ENCODE results near the gene HEXD. TPM values are rescaled to one million over a fixed set of nuclear protein-coding genes. Genes with fewer than 3 reads are reported as not detected.

The HEXD gene
- total RNA-seq, 2 donors from 2014 or later, result 31.5 to 37.6 TPM

DNA sequence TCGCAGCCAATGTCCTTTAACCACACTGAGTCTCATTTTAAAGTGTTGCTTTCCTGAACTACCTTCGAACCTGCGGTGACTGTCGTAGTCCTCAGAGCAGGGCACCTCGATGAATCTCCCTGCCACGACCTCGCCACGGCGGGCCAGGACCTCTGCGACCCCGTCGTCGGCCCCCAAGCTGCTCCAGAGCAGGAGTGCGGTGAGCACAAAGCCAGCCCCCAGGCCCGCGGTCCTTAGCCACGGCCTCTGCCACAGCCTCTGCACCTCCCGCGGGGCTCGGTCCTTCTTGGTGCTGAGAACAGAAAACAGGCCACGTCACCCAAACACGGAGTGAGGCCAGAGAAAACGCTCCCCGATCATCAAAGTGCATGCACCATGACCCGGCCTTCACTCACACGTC is 2.8 kb upstream of the HEXD start:
- no peaks in the 10 kb centered on the region for H3K4me1 Mint-ChIP-seq
- no peaks in the 10 kb centered on the region for H3K27me3 ChIP-seq (ENCODE audit: control insufficient read depth, insufficient read depth, low read length, poor library complexity, severe bottlenecking)
- H3K27ac ChIP-seq (ENCODE audit: low read depth, low read length), result no peak overlapping the region
- WGBS, 2 experiments (ENCODE audit: insufficient coverage in 1 of 2, insufficient read length in 1 of 2), result 92 to 93% methylated on average over 16 to 26 of the region's 26 CpGs
- TF ChIP-seq, protein P1, sequence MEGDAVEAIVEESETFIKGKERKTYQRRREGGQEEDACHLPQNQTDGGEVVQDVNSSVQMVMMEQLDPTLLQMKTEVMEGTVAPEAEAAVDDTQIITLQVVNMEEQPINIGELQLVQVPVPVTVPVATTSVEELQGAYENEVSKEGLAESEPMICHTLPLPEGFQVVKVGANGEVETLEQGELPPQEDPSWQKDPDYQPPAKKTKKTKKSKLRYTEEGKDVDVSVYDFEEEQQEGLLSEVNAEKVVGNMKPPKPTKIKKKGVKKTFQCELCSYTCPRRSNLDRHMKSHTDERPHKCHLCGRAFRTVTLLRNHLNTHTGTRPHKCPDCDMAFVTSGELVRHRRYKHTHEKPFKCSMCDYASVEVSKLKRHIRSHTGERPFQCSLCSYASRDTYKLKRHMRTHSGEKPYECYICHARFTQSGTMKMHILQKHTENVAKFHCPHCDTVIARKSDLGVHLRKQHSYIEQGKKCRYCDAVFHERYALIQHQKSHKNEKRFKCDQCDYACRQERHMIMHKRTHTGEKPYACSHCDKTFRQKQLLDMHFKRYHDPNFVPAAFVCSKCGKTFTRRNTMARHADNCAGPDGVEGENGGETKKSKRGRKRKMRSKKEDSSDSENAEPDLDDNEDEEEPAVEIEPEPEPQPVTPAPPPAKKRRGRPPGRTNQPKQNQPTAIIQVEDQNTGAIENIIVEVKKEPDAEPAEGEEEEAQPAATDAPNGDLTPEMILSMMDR (conservative IDR thresholded peaks at IDR 0.05), result no peak
- no peaks in the 10 kb centered on the region for H3K9me3 Mint-ChIP-seq
- peaks cover 10% of the 10 kb centered on the region for H3K36me3 Mint-ChIP-seq (ENCODE audit: low read depth)
- no peak overlapping the region for H3K9ac ChIP-seq (ENCODE audit: extremely low read depth, low read length, poor library complexity, severe bottlenecking)
- peaks cover 7% of the 10 kb centered on the region for H3K36me3 ChIP-seq (ENCODE audit: control insufficient read depth, insufficient read depth, low read length)
- H3K4me3 Mint-ChIP-seq, result no peak overlapping the region
- no peaks in the 10 kb centered on the region for H3K4me1 ChIP-seq (ENCODE audit: control insufficient read depth, insufficient read depth, low read length)
- no peak overlapping the region for H3K4me3 ChIP-seq (ENCODE audit: low read length)
- DNase-seq, result no peak
- no peaks in the 10 kb centered on the region for H3K27me3 Mint-ChIP-seq (ENCODE audit: insufficient read depth)
- no peak overlapping the region for H3K27ac Mint-ChIP-seq
- no peaks in the 10 kb centered on the region for H3K9me3 ChIP-seq (ENCODE audit: control insufficient read depth, low read length)

DNA sequence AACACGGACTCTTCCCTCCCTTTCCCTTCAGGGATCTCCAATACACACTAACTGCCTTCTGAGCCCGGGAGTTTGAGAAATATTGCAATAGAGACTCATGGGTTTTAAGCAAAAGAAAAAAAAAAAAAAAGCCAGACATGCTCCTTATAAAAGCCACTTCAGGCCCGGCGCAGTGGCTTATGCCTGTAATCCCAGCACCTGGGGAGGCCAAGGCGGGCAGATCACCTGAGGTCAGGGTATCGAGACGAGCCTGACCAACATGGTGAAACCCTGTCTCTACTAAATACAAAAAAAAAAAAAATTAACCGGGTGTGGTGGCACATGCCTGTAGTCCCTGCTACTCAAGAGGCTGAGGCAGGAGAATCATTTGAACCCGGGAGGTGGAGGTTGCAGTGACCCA is 2.4 kb upstream of the HEXD start:
- Histone ChIP-seq H3K4me1 (ENCODE audit: control insufficient read depth, insufficient read depth, low read length) (no peaks in the 10 kb centered on the region), H3K36me3 (ENCODE audit: control insufficient read depth, insufficient read depth, low read length) (peaks cover 8% of the 10 kb centered on the region), H3K27ac (ENCODE audit: low read depth, low read length) (no peak overlapping the region), H3K9ac (ENCODE audit: extremely low read depth, low read length, poor library complexity, severe bottlenecking) (no peak overlapping the region), H3K9me3 (ENCODE audit: control insufficient read depth, low read length) (no peaks in the 10 kb centered on the region), H3K4me3 (ENCODE audit: low read length) (no peak overlapping the region), H3K27me3 (ENCODE audit: control insufficient read depth, insufficient read depth, low read length, poor library complexity, severe bottlenecking) (no peaks in the 10 kb centered on the region)
- H3K4me3 Mint-ChIP-seq, result no peak overlapping the region
- 86 to 100% methylated on average over 1 to 9 of the region's 9 CpGs for WGBS, 2 experiments (ENCODE audit: insufficient coverage in 1 of 2, insufficient read length in 1 of 2)
- H3K9me3 Mint-ChIP-seq, result no peaks in the 10 kb centered on the region
- TF ChIP-seq, protein P1 (conservative IDR thresholded peaks at IDR 0.05), result no peak
- H3K27ac Mint-ChIP-seq, result no peak overlapping the region
- H3K27me3 Mint-ChIP-seq (ENCODE audit: insufficient read depth), result no peaks in the 10 kb centered on the region
- no peak for DNase-seq
- H3K36me3 Mint-ChIP-seq (ENCODE audit: low read depth), result peaks cover 13% of the 10 kb centered on the region
- no peaks in the 10 kb centered on the region for H3K4me1 Mint-ChIP-seq

DNA sequence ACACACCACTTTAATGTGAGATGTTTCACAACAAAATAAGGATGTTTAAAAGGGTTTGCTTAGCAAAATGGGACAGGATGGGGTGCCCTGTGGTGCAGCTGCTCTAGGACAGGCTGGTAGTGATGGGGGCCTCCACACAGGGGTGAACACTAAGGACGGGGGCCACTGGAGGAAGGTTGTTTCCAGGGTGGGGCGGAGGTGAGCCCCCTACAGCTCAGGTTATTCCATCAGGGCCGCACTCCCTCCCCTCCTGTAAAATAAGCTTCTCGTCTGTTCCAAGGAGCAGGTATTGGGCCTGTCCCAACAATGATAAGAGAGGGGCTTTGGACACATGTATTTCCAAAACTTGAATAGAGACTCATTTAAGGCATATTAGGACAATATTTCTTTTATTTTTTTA is 1.9 kb upstream of the HEXD start:
- no peaks in the 10 kb centered on the region for H3K4me1 Mint-ChIP-seq
- no peak for DNase-seq
- Histone ChIP-seq H3K9me3 (ENCODE audit: control insufficient read depth, low read length) (no peaks in the 10 kb centered on the region), H3K4me1 (ENCODE audit: control insufficient read depth, insufficient read depth, low read length) (no peaks in the 10 kb centered on the region), H3K36me3 (ENCODE audit: control insufficient read depth, insufficient read depth, low read length) (peaks cover 10% of the 10 kb centered on the region), H3K4me3 (ENCODE audit: low read length) (no peak overlapping the region), H3K9ac (ENCODE audit: extremely low read depth, low read length, poor library complexity, severe bottlenecking) (no peak overlapping the region), H3K27me3 (ENCODE audit: control insufficient read depth, insufficient read depth, low read length, poor library complexity, severe bottlenecking) (no peaks in the 10 kb centered on the region), H3K27ac (ENCODE audit: low read depth, low read length) (no peak overlapping the region)
- no peaks in the 10 kb centered on the region for H3K9me3 Mint-ChIP-seq
- H3K27ac Mint-ChIP-seq, result no peak overlapping the region
- no peaks in the 10 kb centered on the region for H3K27me3 Mint-ChIP-seq (ENCODE audit: insufficient read depth)
- peaks cover 18% of the 10 kb centered on the region for H3K36me3 Mint-ChIP-seq (ENCODE audit: low read depth)
- TF ChIP-seq, protein P1 (conservative IDR thresholded peaks at IDR 0.05), result no peak
- H3K4me3 Mint-ChIP-seq, result no peak overlapping the region
- WGBS, 2 experiments (ENCODE audit: insufficient coverage in 1 of 2, insufficient read length in 1 of 2), result 92 to 100% methylated on average over 2 to 4 of the region's 4 CpGs
